Mononuclear cell (primary cell): ENCODE measurements around the gene TM9SF2. TPM values are rescaled to one million over a fixed set of nuclear protein-coding genes. Genes with fewer than 3 reads are reported as not detected.

Experiments used
- H3K27me3 ChIP-seq: 2 replicates; pipeline ENCODE4 v1.6.0; 2011; ENCODE audit warnings: low read length, control low read depth; ENCODE audit not compliant: insufficient read depth
- H3K4me1 ChIP-seq: 2 replicates; pipeline ENCODE4 v1.5.1; 2011; ENCODE audit warnings: mild to moderate bottlenecking, low read length, control low read depth; ENCODE audit not compliant: insufficient read depth
- H3K4me3 ChIP-seq: 2 replicates; pipeline ENCODE4 v1.5.1; 2011; ENCODE audit warnings: mild to moderate bottlenecking, low read length, moderate library complexity
- H3K9me3 ChIP-seq: 2 replicates; pipeline ENCODE4 v1.5.1; 2011; ENCODE audit warnings: low read depth, mild to moderate bottlenecking, control low read depth, low read length
- total RNA-seq: library from RNA; depleted of rRNA; stranded (reverse); fragments of >200 nt; gene quantifications from one replicate; pipeline ENCODE4 v1.2.3, GENCODE V29; 2012

The TM9SF2 gene
- total RNA-seq, 1 donor = 78.6 TPM

DNA sequence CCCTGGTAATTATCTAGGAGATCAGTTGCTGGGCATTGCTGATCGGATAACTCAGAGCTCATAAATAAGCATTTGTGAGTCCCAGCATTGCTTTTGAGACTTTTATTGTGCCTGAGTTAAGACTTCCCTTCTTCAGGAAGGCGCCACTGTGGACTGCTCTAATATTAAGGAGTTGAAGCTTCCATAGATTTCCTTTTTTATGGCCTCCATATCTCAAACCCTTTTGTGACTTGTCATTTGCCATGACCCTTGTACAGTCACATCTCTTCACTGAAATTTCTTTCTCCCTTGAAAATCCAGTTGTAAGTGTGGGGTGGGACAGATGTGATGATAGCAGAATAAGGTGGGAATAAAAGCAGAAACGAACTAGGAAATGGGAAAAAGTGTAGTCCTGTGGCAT is 6.3 kb downstream of the TM9SF2 start:
- Histone ChIP-seq H3K27me3 (no peaks in the 10 kb centered on the region), H3K4me1 (peaks cover 57% of the 10 kb centered on the region), H3K9me3 (no peaks in the 10 kb centered on the region), H3K4me3 (no peak overlapping the region)

GRCh38 chr13:99507986-99508385 is 6.7 kb downstream of the TM9SF2 start:
- Histone ChIP-seq H3K4me1 (peaks cover 54% of the 10 kb centered on the region), H3K27me3 (no peaks in the 10 kb centered on the region), H3K4me3 (no peak overlapping the region), H3K9me3 (no peaks in the 10 kb centered on the region)

DNA sequence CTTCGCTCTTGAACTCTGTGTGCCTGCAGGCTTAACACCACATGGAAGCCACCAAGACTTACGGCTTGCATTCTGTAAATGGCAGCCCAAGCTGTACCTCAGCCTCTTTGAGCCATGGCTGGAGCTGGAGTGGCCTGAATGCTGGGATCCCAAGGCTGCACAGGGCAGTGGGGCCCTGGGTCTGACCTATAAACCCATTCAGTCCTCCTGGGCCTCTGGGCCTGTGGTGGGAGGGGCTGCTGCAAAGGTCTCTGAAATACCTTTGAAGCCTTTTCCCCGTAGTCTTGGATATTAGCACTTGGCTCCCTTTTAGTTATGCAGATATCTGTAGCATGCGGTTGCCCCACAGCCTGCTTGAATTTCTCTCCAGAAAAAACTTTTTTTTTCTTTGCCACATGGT is 8.2 kb downstream of the TM9SF2 start:
- no peaks in the 10 kb centered on the region for H3K9me3 ChIP-seq
- H3K4me3 ChIP-seq = no peak overlapping the region
- H3K27me3 ChIP-seq = no peaks in the 10 kb centered on the region
- peaks cover 47% of the 10 kb centered on the region for H3K4me1 ChIP-seq

- Histone ChIP-seq H3K27me3 (no peaks in the 10 kb centered on the region), H3K9me3 (no peaks in the 10 kb centered on the region), H3K4me1 (peaks cover 7% of the 10 kb centered on the region), H3K4me3 (no peak overlapping the region)
Measured at GRCh38 chr13:99514801-99515200, 13.5 kb downstream of the TM9SF2 start.

- no peak overlapping the region for H3K4me3 ChIP-seq
Measured at GRCh38 chr13:99516153-99516929, 15.1 kb downstream of the TM9SF2 start.

DNA sequence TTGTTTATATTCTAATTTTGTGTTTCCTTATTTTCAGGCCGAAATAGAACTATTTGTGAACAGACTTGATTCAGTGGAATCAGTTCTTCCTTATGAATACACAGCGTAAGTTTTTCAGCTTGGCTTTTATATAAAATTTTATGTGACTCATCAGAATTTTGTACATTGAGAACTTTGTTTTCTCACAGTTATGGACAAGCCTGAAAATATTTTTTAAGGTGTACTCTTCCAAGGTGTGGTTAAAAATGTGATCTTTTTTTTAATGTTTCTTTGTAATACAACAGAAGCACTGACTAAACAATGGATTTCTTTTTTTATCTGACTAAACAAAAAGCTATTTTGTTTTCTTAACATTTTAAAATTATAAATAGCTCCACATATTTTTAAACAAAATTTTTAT is 16.3 kb downstream of the TM9SF2 start:
- H3K4me1 ChIP-seq = peaks cover 7% of the 10 kb centered on the region
- H3K27me3 ChIP-seq = no peaks in the 10 kb centered on the region
- H3K4me3 ChIP-seq = no peak overlapping the region
- no peaks in the 10 kb centered on the region for H3K9me3 ChIP-seq

More at GRCh38 chr13:99516153-99516929, 15.1 kb downstream of the TM9SF2 start:
- Histone ChIP-seq H3K27me3 (no peaks in the 10 kb centered on the region), H3K4me1 (peaks cover 7% of the 10 kb centered on the region), H3K9me3 (no peaks in the 10 kb centered on the region)

DNA sequence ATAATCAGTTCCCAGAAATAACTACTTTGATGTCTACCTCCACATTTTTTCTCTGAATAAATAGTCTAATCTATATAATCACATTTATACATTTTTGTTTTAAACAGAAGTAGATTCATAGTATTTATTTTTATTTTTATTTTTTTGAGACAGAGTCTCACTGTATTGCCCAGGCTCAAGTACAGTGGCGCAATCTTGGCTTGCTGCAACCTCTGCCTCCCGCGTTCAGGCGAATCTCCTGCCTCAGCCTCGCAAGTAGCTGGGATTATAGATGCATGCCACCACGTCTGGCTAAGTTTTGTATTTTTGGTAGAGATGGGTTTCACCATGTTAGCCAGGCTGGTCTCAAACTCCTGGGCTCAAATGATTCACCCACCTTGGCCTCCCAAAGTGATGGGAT is 16.7 kb downstream of the TM9SF2 start:
- H3K9me3 ChIP-seq = no peaks in the 10 kb centered on the region

GRCh38 chr13:99522298-99522697 is 21.0 kb downstream of the TM9SF2 start:
- H3K9me3 ChIP-seq = no peaks in the 10 kb centered on the region
- no peaks in the 10 kb centered on the region for H3K4me1 ChIP-seq
- H3K27me3 ChIP-seq = no peaks in the 10 kb centered on the region
- H3K4me3 ChIP-seq = no peak overlapping the region

More for the DNA sequence above, 16.7 kb downstream of the TM9SF2 start:
- H3K4me3 ChIP-seq = no peak overlapping the region
- H3K27me3 ChIP-seq = no peaks in the 10 kb centered on the region
- peaks cover 7% of the 10 kb centered on the region for H3K4me1 ChIP-seq

DNA sequence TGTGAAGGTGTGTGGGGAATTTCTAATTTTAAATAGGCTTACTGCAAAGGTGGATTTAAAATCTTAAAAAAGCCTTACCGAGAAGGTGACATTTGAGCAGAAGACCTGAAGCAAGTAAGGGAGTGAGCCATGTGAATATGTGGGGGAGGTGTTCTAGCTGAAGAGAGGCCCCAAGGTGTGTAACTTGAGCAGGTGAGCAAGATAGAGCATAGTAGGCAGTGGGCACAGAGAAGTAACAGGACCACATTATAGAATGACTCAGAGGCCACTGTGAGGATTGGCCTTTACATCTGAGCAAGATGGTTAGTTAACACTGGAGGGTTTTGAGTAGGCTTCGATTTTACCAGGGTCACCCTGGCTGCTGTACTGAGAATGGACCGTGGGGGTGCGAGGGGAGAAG is 22.6 kb downstream of the TM9SF2 start:
- no peaks in the 10 kb centered on the region for H3K27me3 ChIP-seq
- H3K9me3 ChIP-seq = no peaks in the 10 kb centered on the region
- no peaks in the 10 kb centered on the region for H3K4me1 ChIP-seq
- H3K4me3 ChIP-seq = no peak overlapping the region

GRCh38 chr13:99525967-99526366 is 24.7 kb downstream of the TM9SF2 start:
- Histone ChIP-seq H3K9me3 (no peaks in the 10 kb centered on the region), H3K4me1 (no peaks in the 10 kb centered on the region), H3K4me3 (no peak overlapping the region), H3K27me3 (no peaks in the 10 kb centered on the region)

- H3K9me3 ChIP-seq = no peaks in the 10 kb centered on the region
- H3K27me3 ChIP-seq = no peaks in the 10 kb centered on the region
- no peak overlapping the region for H3K4me3 ChIP-seq
- no peaks in the 10 kb centered on the region for H3K4me1 ChIP-seq
Measured at GRCh38 chr13:99526549-99526948, 25.3 kb downstream of the TM9SF2 start.

- H3K4me1 ChIP-seq = no peaks in the 10 kb centered on the region
- no peaks in the 10 kb centered on the region for H3K27me3 ChIP-seq
- no peak overlapping the region for H3K4me3 ChIP-seq
- no peaks in the 10 kb centered on the region for H3K9me3 ChIP-seq
Measured at GRCh38 chr13:99527301-99527700, 26.0 kb downstream of the TM9SF2 start.

GRCh38 chr13:99528547-99528946 is 27.3 kb downstream of the TM9SF2 start:
- no peaks in the 10 kb centered on the region for H3K27me3 ChIP-seq
- H3K4me3 ChIP-seq = no peak overlapping the region
- no peaks in the 10 kb centered on the region for H3K9me3 ChIP-seq
- H3K4me1 ChIP-seq = no peaks in the 10 kb centered on the region

DNA sequence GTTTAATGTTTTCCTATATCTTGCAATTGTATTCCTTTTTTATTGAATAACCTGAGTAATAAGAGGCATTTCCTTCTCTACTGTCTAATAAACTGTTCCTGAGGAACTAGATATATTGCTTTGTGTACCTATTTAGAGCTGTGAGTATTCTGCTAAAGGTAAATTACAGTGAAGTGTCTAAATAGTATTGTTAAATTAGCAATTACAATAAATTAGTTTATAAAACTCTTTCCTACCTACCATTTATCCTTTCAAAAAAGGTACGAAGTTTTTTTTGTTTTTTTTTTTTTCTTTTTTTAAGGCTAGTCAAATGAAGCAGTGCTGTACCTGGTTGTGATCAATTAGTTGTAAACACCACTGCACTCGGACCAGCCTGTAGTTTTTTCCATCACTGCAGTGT is 34.8 kb downstream of the TM9SF2 start:
- Histone ChIP-seq H3K4me1 (no peaks in the 10 kb centered on the region), H3K27me3 (no peaks in the 10 kb centered on the region), H3K4me3 (no peak overlapping the region), H3K9me3 (no peaks in the 10 kb centered on the region)

GRCh38 chr13:99540530-99540929 is 39.3 kb downstream of the TM9SF2 start:
- Histone ChIP-seq H3K4me3 (no peak overlapping the region), H3K27me3 (no peaks in the 10 kb centered on the region), H3K4me1 (peaks cover 15% of the 10 kb centered on the region), H3K9me3 (no peaks in the 10 kb centered on the region)

DNA sequence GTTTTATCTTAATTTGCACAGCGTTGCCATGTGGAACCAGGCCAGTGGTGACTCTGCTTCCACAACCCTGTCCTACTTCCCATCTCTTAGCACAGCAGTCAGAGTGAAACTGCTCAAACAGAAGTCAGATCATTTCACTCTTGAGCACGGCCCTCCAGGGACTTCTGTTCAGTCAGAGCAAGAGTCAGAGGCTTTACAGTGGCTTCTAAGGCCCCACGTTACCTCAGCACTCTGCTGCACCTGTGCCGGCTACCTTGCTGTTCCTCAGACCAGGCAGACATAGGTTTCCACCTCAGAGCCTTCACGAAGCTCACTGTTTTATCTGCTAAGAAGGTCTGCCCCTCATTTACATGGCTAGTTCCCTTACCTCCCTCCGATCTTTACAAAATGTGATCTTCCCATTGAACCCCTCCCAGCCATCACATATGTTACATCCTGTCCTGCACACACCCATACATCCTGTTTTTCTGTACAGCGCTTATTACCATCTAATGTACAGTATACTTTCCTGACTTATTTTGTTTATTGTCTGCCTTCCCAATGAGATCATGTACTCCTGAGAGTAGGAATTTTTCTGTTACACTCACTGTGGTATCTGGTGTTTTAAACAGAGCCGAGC is 41.6 kb downstream of the TM9SF2 start:
- no peak overlapping the region for H3K4me3 ChIP-seq
- H3K4me1 ChIP-seq = peaks cover 16% of the 10 kb centered on the region
- H3K9me3 ChIP-seq = no peaks in the 10 kb centered on the region
- H3K27me3 ChIP-seq = no peaks in the 10 kb centered on the region
